ENCODE measurements around the gene PDSS2. TPM values are rescaled to one million over a fixed set of nuclear protein-coding genes. Genes with fewer than 3 reads are reported as not detected.

PDSS2 gene
- total RNA-seq, 1 experiment from 2014 or later = 16.3 TPM

- peaks cover 48% of the 10 kb centered on the region for H3K4me1 ChIP-seq (ENCODE audit: low read length)
- peak overlapping the region; percentile 47 for H3K9ac ChIP-seq (ENCODE audit: low read length)
- no peaks in the 10 kb centered on the region for H3K36me3 ChIP-seq (ENCODE audit: insufficient read depth, low read length)
- peak; percentile 90 for DNase-seq
- H3K27me3 ChIP-seq (ENCODE audit: low read length) = no peaks in the 10 kb centered on the region
- no peaks in the 10 kb centered on the region for H4K20me1 ChIP-seq (ENCODE audit: insufficient read depth, low read depth, low read length)
- H3K9me2 ChIP-seq (replicated peaks; ENCODE audit: insufficient read depth, low read length) = no peaks in the 10 kb centered on the region
- H3K4me3 ChIP-seq (ENCODE audit: low read length) = peak overlapping the region; percentile 80
- peak overlapping the region; percentile 44; the same call in 1 of the 2 replicates for H2AFZ ChIP-seq (ENCODE audit: low read length)
- H3K79me2 ChIP-seq (ENCODE audit: low read length) = peaks cover 26% of the 10 kb centered on the region
- H3K4me2 ChIP-seq (ENCODE audit: low read depth, low read length, poor library complexity, severe bottlenecking) = peak overlapping the region; percentile 80
- peak overlapping the region; percentile 95 for H3K27ac ChIP-seq (ENCODE audit: low read length)
- no peaks in the 10 kb centered on the region for H3K9me3 ChIP-seq (ENCODE audit: low read length)
These were observed 343.0 kb downstream of the PDSS2 start for GRCh38 chr6:107116328-107116892.

DNA sequence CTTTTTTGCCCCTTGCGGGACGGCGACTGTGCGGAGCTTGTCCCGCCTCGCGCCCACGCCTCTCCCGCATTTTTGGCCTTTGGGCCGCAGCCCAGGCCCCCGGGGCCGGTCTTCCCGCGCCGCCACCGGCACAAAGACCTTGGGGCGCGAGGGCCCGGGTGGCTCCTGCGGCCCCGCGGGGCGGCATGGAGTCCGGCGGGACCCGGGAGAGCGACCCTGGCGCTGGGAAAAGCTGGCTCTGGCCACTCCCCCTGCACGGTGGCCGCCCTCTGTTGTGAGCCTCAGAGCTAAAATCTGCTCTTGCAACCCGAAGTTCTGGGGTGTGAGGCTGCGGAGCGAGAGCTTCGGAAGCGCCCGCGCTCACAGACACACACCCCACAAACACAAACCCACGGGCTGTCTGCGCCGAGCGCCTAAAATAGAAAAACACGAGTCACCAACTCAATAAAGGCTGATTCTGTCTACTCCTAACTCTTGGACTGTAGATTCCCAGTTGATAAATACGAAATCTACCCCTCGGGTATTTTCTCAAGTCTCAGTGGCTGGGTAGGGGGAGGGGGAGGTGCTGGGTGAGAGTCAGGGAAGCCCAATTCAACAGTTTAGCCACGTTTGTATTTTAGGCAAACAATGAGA, 343.6 kb downstream of the PDSS2 start:
- Histone ChIP-seq H3K9me3 (ENCODE audit: low read length) (no peaks in the 10 kb centered on the region), H3K36me3 (ENCODE audit: insufficient read depth, low read length) (no peaks in the 10 kb centered on the region), H3K9ac (ENCODE audit: low read length) (peak overlapping the region; percentile 93), H3K79me2 (ENCODE audit: low read length) (peaks cover 28% of the 10 kb centered on the region), H3K4me3 (ENCODE audit: low read length) (peak overlapping the region; percentile 80), H3K27me3 (ENCODE audit: low read length) (no peaks in the 10 kb centered on the region), H3K9me2 (replicated peaks; ENCODE audit: insufficient read depth, low read length) (no peaks in the 10 kb centered on the region), H3K4me1 (ENCODE audit: low read length) (peaks cover 48% of the 10 kb centered on the region), H3K27ac (ENCODE audit: low read length) (peak overlapping the region; percentile 95), H3K4me2 (ENCODE audit: low read depth, low read length, poor library complexity, severe bottlenecking) (peak overlapping the region; percentile 80), H2AFZ (ENCODE audit: low read length) (peak overlapping the region; percentile 86; the same call in 1 of the 2 replicates), H4K20me1 (ENCODE audit: insufficient read depth, low read depth, low read length) (no peaks in the 10 kb centered on the region)
- peak; percentile 96 for DNase-seq

GRCh38 chr6:107114926-107115694, 344.3 kb downstream of the PDSS2 start, which contains the start of gene BEND3:
BEND3 (minus strand) TSS chr6:107115515; CDS start chr6:107099285, 16,230 bp downstream.
- peaks cover 55% of the 10 kb centered on the region for H3K4me1 ChIP-seq (ENCODE audit: low read length)
- H3K4me2 ChIP-seq (ENCODE audit: low read depth, low read length, poor library complexity, severe bottlenecking) = peak within 1 kb of the TSS; percentile 98
- H3K9me2 ChIP-seq (replicated peaks; ENCODE audit: insufficient read depth, low read length) = no peaks in the 10 kb centered on the region
- peak; percentile 78 for DNase-seq
- H3K4me3 ChIP-seq (ENCODE audit: low read length) = peak within 1 kb of the TSS; percentile 80
- no peaks in the 10 kb centered on the region for H3K9me3 ChIP-seq (ENCODE audit: low read length)
- H3K27me3 ChIP-seq (ENCODE audit: low read length) = no peaks in the 10 kb centered on the region
- no peaks in the 10 kb centered on the region for H4K20me1 ChIP-seq (ENCODE audit: insufficient read depth, low read depth, low read length)
- H3K79me2 ChIP-seq (ENCODE audit: low read length) = peaks cover 30% of the 10 kb centered on the region
- H3K9ac ChIP-seq (ENCODE audit: low read length) = peak within 1 kb of the TSS; percentile 93
- H3K36me3 ChIP-seq (ENCODE audit: insufficient read depth, low read length) = no peaks in the 10 kb centered on the region
- H3K27ac ChIP-seq (ENCODE audit: low read length) = peak within 1 kb of the TSS; percentile 95
- peak within 1 kb of the TSS; percentile 86 for H2AFZ ChIP-seq (ENCODE audit: low read length)

DNA sequence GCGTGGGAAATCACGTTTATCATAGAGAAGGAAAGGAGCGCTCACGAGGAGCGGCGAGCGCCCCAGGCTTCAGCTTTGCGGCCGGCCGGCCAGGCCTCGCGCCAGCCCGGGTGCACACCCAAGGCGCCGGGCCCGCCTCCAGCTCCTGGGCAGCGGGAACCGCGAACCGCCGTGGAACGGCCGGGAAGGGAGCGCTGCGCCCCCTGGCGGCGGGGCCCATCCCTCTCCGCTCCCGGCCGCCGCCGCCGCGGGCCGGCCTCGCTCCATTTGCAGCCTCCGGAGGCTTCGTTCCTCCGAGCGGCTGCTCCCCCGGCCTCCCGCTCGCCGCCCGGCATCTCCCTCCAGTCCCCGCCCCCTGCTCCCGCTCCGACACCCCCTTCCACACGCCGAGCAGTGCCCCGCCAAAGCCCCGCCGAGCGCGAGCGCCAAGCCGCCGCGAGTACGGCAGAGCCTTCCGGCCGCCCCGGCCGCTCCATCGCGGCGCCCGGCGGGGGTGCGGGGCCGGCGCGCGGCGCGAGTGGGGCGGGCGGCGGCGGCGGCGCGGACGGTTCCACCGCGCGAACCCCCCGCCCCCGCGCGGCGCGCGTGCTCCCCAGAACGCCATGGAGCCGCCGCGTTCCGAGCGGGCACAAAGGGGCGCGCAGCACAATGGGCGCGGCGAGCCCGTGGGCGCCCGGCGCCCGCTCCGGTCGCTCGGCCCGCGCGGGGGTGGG, 345.0 kb downstream of the PDSS2 start:
- Histone ChIP-seq H3K27me3 (ENCODE audit: low read length) (no peaks in the 10 kb centered on the region), H3K36me3 (ENCODE audit: insufficient read depth, low read length) (no peaks in the 10 kb centered on the region), H3K9me3 (ENCODE audit: low read length) (no peaks in the 10 kb centered on the region), H3K9ac (ENCODE audit: low read length) (peak overlapping the region; percentile 85), H3K9me2 (replicated peaks; ENCODE audit: insufficient read depth, low read length) (no peaks in the 10 kb centered on the region), H4K20me1 (ENCODE audit: insufficient read depth, low read depth, low read length) (no peaks in the 10 kb centered on the region), H3K79me2 (ENCODE audit: low read length) (peaks cover 33% of the 10 kb centered on the region), H3K27ac (ENCODE audit: low read length) (peak overlapping the region; percentile 95), H2AFZ (ENCODE audit: low read length) (peak overlapping the region; percentile 77; the same call in 1 of the 2 replicates), H3K4me2 (ENCODE audit: low read depth, low read length, poor library complexity, severe bottlenecking) (peak overlapping the region; percentile 98), H3K4me1 (ENCODE audit: low read length) (peaks cover 58% of the 10 kb centered on the region), H3K4me3 (ENCODE audit: low read length) (peak overlapping the region; percentile 77)
- peak; percentile 91 for DNase-seq

- Histone ChIP-seq H3K9me3 (ENCODE audit: low read length) (no peaks in the 10 kb centered on the region), H3K9me2 (replicated peaks; ENCODE audit: insufficient read depth, low read length) (no peaks in the 10 kb centered on the region), H3K4me2 (ENCODE audit: low read depth, low read length, poor library complexity, severe bottlenecking) (no peak overlapping the region), H3K4me3 (ENCODE audit: low read length) (no peak overlapping the region), H4K20me1 (ENCODE audit: insufficient read depth, low read depth, low read length) (no peaks in the 10 kb centered on the region), H3K9ac (ENCODE audit: low read length) (no peak overlapping the region), H3K36me3 (ENCODE audit: insufficient read depth, low read length) (no peaks in the 10 kb centered on the region), H3K27me3 (ENCODE audit: low read length) (no peaks in the 10 kb centered on the region), H3K79me2 (ENCODE audit: low read length) (peaks cover 63% of the 10 kb centered on the region), H3K4me1 (ENCODE audit: low read length) (peaks cover 26% of the 10 kb centered on the region), H3K27ac (ENCODE audit: low read length) (peak overlapping the region; percentile 51; the same call in 1 of the 2 replicates), H2AFZ (ENCODE audit: low read length) (no peak overlapping the region)
- peak; percentile 46 for DNase-seq
These were observed 349.2 kb downstream of the PDSS2 start for GRCh38 chr6:107110200-107110599.

DNA sequence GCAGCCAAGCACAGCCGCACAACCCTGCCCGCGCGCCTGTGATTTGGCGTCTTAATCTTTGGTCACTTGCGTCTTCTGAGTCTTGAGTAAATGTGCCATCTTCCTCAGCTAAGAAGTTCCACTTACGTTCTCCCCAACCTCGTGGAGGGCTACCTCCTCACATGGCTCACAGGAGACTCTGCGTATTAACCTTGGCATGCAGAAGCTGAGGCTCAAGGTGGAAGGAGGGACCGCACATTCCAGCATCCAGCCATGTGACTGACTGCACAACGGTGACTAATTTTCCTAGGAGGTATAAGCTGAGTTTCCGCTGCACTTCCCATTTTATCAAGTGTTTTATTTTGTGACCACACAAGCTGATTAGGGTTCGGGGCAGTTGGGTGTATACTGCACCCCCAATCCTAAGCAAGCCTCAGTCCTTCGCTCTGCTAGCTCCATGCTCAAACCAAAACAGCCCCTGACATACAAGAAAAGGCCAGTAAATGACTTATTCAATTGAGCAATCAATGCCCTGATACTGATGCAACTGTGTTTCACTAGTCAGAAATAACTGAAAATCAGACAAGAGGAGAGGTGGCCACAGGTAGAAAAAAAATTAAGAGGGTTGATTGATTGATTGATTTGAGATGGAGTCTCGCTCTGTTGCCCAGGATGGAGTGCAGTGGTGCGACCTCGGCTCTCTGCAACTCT, 351.0 kb downstream of the PDSS2 start:
- DNase-seq = no peak
- Histone ChIP-seq H3K4me1 (ENCODE audit: low read length) (peaks cover 25% of the 10 kb centered on the region), H3K9ac (ENCODE audit: low read length) (no peak overlapping the region)

GRCh38 chr6:107107791-107108190, 351.6 kb downstream of the PDSS2 start:
- Histone ChIP-seq H4K20me1 (ENCODE audit: insufficient read depth, low read depth, low read length) (no peaks in the 10 kb centered on the region), H3K36me3 (ENCODE audit: insufficient read depth, low read length) (no peaks in the 10 kb centered on the region), H3K9ac (ENCODE audit: low read length) (no peak overlapping the region), H2AFZ (ENCODE audit: low read length) (no peak overlapping the region), H3K79me2 (ENCODE audit: low read length) (peaks cover 67% of the 10 kb centered on the region), H3K9me3 (ENCODE audit: low read length) (no peaks in the 10 kb centered on the region), H3K4me1 (ENCODE audit: low read length) (peaks cover 27% of the 10 kb centered on the region), H3K27me3 (ENCODE audit: low read length) (no peaks in the 10 kb centered on the region), H3K4me3 (ENCODE audit: low read length) (no peak overlapping the region), H3K9me2 (replicated peaks; ENCODE audit: insufficient read depth, low read length) (no peaks in the 10 kb centered on the region), H3K27ac (ENCODE audit: low read length) (no peak overlapping the region), H3K4me2 (ENCODE audit: low read depth, low read length, poor library complexity, severe bottlenecking) (no peak overlapping the region)
- no peak for DNase-seq

More for the DNA sequence above, 351.0 kb downstream of the PDSS2 start:
- Histone ChIP-seq H3K4me2 (ENCODE audit: low read depth, low read length, poor library complexity, severe bottlenecking) (no peak overlapping the region), H4K20me1 (ENCODE audit: insufficient read depth, low read depth, low read length) (no peaks in the 10 kb centered on the region), H3K4me3 (ENCODE audit: low read length) (no peak overlapping the region), H2AFZ (ENCODE audit: low read length) (no peak overlapping the region), H3K27ac (ENCODE audit: low read length) (no peak overlapping the region), H3K79me2 (ENCODE audit: low read length) (peaks cover 67% of the 10 kb centered on the region), H3K27me3 (ENCODE audit: low read length) (no peaks in the 10 kb centered on the region), H3K9me2 (replicated peaks; ENCODE audit: insufficient read depth, low read length) (no peaks in the 10 kb centered on the region), H3K36me3 (ENCODE audit: insufficient read depth, low read length) (no peaks in the 10 kb centered on the region), H3K9me3 (ENCODE audit: low read length) (no peaks in the 10 kb centered on the region)
